ENCODE results near the gene RPS21.

DNA sequence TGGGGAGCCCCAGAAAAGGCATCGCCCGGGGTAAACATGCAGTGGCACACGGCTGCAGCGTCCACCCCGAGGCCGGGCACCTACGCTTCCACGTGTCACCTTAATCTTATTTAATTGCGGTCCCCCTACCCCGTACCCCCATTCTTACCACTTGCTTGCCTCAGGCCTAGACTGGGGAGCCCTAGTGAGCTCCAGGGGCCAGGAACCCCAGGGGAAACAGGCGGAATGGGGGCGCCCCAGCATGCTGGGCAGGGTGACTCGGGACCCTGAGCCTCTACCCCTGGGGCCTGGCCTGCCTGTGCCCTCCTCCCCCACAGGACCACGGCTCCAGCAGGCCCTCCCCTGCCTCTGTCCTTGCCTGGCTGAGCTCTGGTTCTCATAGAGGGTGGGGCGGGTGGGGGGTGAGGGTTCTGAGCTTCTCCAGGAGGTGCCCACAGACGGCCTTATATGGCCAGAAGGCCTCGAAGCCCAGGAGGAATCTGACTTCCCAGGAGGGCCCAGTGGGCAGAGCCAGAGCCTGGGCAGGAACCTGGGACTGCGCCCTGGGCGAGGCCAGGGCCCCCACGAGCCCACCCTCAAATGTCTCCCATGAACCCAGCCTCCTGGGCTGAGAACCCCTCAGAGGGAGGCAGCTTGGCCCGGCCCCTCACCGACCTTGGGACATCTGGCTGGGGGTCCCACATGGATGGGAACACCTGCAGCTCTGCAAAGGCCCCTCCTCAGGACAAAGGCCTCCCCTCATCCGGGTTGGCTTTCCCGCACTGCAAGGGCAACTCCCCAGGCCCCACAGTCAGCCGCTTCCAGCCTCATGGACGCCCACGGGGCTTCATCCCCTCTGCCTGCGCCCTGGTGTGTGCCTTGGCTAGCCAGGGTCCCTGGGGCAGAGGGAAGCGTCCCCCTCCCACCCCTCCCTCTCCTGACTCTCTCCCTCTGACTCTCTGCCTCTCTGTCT, 14.6 kb upstream of the RPS21 start:
- TF ChIP-seq TAF1 (IDR thresholded peaks at IDR 0.05; ENCODE audit: borderline replicate concordance, insufficient read depth, low read length), result no peak
- no peak for TF ChIP-seq POLR2AphosphoS5 (IDR thresholded peaks at IDR 0.05; ENCODE audit: low read depth, low read length)
- TF ChIP-seq, protein P1, sequence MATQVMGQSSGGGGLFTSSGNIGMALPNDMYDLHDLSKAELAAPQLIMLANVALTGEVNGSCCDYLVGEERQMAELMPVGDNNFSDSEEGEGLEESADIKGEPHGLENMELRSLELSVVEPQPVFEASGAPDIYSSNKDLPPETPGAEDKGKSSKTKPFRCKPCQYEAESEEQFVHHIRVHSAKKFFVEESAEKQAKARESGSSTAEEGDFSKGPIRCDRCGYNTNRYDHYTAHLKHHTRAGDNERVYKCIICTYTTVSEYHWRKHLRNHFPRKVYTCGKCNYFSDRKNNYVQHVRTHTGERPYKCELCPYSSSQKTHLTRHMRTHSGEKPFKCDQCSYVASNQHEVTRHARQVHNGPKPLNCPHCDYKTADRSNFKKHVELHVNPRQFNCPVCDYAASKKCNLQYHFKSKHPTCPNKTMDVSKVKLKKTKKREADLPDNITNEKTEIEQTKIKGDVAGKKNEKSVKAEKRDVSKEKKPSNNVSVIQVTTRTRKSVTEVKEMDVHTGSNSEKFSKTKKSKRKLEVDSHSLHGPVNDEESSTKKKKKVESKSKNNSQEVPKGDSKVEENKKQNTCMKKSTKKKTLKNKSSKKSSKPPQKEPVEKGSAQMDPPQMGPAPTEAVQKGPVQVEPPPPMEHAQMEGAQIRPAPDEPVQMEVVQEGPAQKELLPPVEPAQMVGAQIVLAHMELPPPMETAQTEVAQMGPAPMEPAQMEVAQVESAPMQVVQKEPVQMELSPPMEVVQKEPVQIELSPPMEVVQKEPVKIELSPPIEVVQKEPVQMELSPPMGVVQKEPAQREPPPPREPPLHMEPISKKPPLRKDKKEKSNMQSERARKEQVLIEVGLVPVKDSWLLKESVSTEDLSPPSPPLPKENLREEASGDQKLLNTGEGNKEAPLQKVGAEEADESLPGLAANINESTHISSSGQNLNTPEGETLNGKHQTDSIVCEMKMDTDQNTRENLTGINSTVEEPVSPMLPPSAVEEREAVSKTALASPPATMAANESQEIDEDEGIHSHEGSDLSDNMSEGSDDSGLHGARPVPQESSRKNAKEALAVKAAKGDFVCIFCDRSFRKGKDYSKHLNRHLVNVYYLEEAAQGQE (IDR thresholded peaks at IDR 0.05; ENCODE audit: insufficient read depth in 1 of 2, low read depth in 2 of 2, low read length in 2 of 2), result no peak

Measured in PFSK-1 (cell line).